ENCODE measurements around the gene GCNT2. TPM values are rescaled to one million over a fixed set of nuclear protein-coding genes. Genes with fewer than 3 reads are reported as not detected.
"Not testable (repeated sequence)": the region's sequence is repeated elsewhere in the genome, so short reads cannot be mapped to it uniquely, and the experiment has no call there.

The GCNT2 gene
- total RNA-seq, 1 donor = under 0.01 TPM

- DNase-seq (ENCODE audit: low read depth) = no peak
- H3K4me3 ChIP-seq (ENCODE audit: low read depth, low read length) = no peak overlapping the region
- no peak for TF ChIP-seq CTCF (IDR thresholded peaks at IDR 0.05; ENCODE audit: insufficient read depth, low read depth, low read length)
These were observed 6.9 kb upstream of the GCNT2 start for GRCh38 chr6:10514049-10514780.

GRCh38 chr6:10516953-10517352 is 4.2 kb upstream of the GCNT2 start:
- TF ChIP-seq CTCF (IDR thresholded peaks at IDR 0.05; ENCODE audit: insufficient read depth, low read depth, low read length) = no peak
- H3K4me3 ChIP-seq (ENCODE audit: low read depth, low read length) = no peak overlapping the region
- DNase-seq (ENCODE audit: low read depth) = no peak

GRCh38 chr6:10518557-10519407 is 2.4 kb upstream of the GCNT2 start:
- no peak for DNase-seq (ENCODE audit: low read depth)
- TF ChIP-seq CTCF (IDR thresholded peaks at IDR 0.05; ENCODE audit: insufficient read depth, low read depth, low read length) = no peak
- H3K4me3 ChIP-seq (ENCODE audit: low read depth, low read length) = no peak overlapping the region

GRCh38 chr6:10519408-10519697 is 1.8 kb upstream of the GCNT2 start:
- DNase-seq (ENCODE audit: low read depth); H3K4me3 ChIP-seq (ENCODE audit: low read depth, low read length): not testable (repeated sequence)

GRCh38 chr6:10520468-10520867 is 683 bp upstream of the GCNT2 start:
- TF ChIP-seq CTCF (IDR thresholded peaks at IDR 0.05; ENCODE audit: insufficient read depth, low read depth, low read length) = no peak
- DNase-seq (ENCODE audit: low read depth) = no peak
- H3K4me3 ChIP-seq (ENCODE audit: low read depth, low read length) = no peak overlapping the region

- H3K4me3 ChIP-seq (ENCODE audit: low read depth, low read length) = no peak overlapping the region
- DNase-seq (ENCODE audit: low read depth) = no peak
- TF ChIP-seq CTCF (IDR thresholded peaks at IDR 0.05; ENCODE audit: insufficient read depth, low read depth, low read length) = no peak
These were observed 1.9 kb downstream of the GCNT2 start for GRCh38 chr6:10522929-10523573.

- TF ChIP-seq CTCF (IDR thresholded peaks at IDR 0.05; ENCODE audit: insufficient read depth, low read depth, low read length) = no peak
- DNase-seq (ENCODE audit: low read depth) = no peak
- no peak overlapping the region for H3K4me3 ChIP-seq (ENCODE audit: low read depth, low read length)
These were observed 5.0 kb downstream of the GCNT2 start for GRCh38 chr6:10526156-10526555.
